HT-29 (cell line): ENCODE results near the gene SPTB. TPM values are rescaled to one million over a fixed set of nuclear protein-coding genes. Genes with fewer than 3 reads are reported as not detected.

Source experiments
- small RNA-seq: library from RNA; depleted of rRNA; stranded (forward); fragments of <200 nt; gene quantifications from one replicate; pipeline ENCODE3, GENCODE V24; 2014
- total RNA-seq: library from RNA; depleted of rRNA; stranded (reverse); fragments of >200 nt; shearing (Covaris generic); gene quantifications from 2 replicates; pipeline ENCODE4 v1.2.3, GENCODE V29; 2014; rRNA removed

SPTB gene
- total RNA-seq, 1 experiment from 2014 or later: under 0.01 TPM

Small RNA genes lying within 50 kb of the gene (small RNA-seq; reads per million reads assigned to genes)
- not detected for gene RPPH1-2P

Other genes starting within 250 kb of the SPTB start
- gene PLEKHG3, start 175.5 kb downstream of the SPTB start, total RNA-seq: 59.2 and 62.9 TPM in 2 replicates
- gene CHURC1, start 34.5 kb upstream of the SPTB start, total RNA-seq: 13.9 TPM in 2 replicates
- gene GPX2, start 62.8 kb upstream of the SPTB start, total RNA-seq: 1,024 and 1,115 TPM in 2 replicates
- 33.2 and 39.3 TPM in 2 replicates for gene RAB15, start 92.4 kb upstream of the SPTB start, total RNA-seq
- gene FNTB, start 107.0 kb upstream of the SPTB start, total RNA-seq: 8.2 and 8.9 TPM in 2 replicates
- 31.2 and 32.7 TPM in 2 replicates for gene MAX, start 222.6 kb upstream of the SPTB start, total RNA-seq